GM18520 (cell line): ENCODE data around the gene OPN1MW2.
"Not testable (repeated sequence)": the region's sequence is repeated elsewhere in the genome, so short reads cannot be mapped to it uniquely, and the experiment has no call there.

Source experiments
- ATAC-seq: cut with Tn5 transposase; IDR thresholded peaks from one replicate; pipeline ENCODE4 v1.9.1; 2021; ENCODE audit not compliant: unreplicated experiment

The OPN1MW2 gene

GRCh38 chrX:154219456-154219855 is at the start of gene OPN1MW2:
OPN1MW2 (plus strand) TSS chrX:154219756; CDS start chrX:154219816, 60 bp downstream.
- ATAC-seq, result not testable (repeated sequence)

- not testable (repeated sequence) for ATAC-seq
Observed at GRCh38 chrX:154172535-154172943, 47.0 kb upstream of the OPN1MW2 start.

- ATAC-seq, result not testable (repeated sequence)
Observed at GRCh38 chrX:154174356-154174755, 45.2 kb upstream of the OPN1MW2 start.

GRCh38 chrX:154182296-154182695 is 37.3 kb upstream of the OPN1MW2 start, which contains the start of gene OPN1MW:
OPN1MW (plus strand) TSS chrX:154182596; CDS start chrX:154182678, 82 bp downstream.
- ATAC-seq, result not testable (repeated sequence)

GRCh38 chrX:154183794-154184193 is 35.8 kb upstream of the OPN1MW2 start:
- ATAC-seq, result not testable (repeated sequence)

- not testable (repeated sequence) for ATAC-seq
Observed at GRCh38 chrX:154192846-154193245, 26.7 kb upstream of the OPN1MW2 start.

- not testable (repeated sequence) for ATAC-seq
Observed at GRCh38 chrX:154194316-154194715, 25.2 kb upstream of the OPN1MW2 start.

- ATAC-seq, result not testable (repeated sequence)
Observed at GRCh38 chrX:154196466-154196865, 23.1 kb upstream of the OPN1MW2 start.

- peak; percentile 77 for ATAC-seq
Observed at GRCh38 chrX:154209670-154210418, 9.7 kb upstream of the OPN1MW2 start.

- not testable (repeated sequence) for ATAC-seq
Observed at GRCh38 chrX:154211057-154211456, 8.5 kb upstream of the OPN1MW2 start.

GRCh38 chrX:154211499-154211898 is 8.1 kb upstream of the OPN1MW2 start:
- ATAC-seq, result not testable (repeated sequence)

- ATAC-seq, result not testable (repeated sequence)
Observed at GRCh38 chrX:154225292-154225691, 5.7 kb downstream of the OPN1MW2 start.

- ATAC-seq, result not testable (repeated sequence)
Observed at GRCh38 chrX:154226706-154227105, 7.2 kb downstream of the OPN1MW2 start.

- ATAC-seq, result not testable (repeated sequence)
Observed at GRCh38 chrX:154231443-154231842, 11.9 kb downstream of the OPN1MW2 start.

GRCh38 chrX:154233620-154234019 is 14.1 kb downstream of the OPN1MW2 start:
- ATAC-seq, result not testable (repeated sequence)

- ATAC-seq, result not testable (repeated sequence)
Observed at GRCh38 chrX:154238939-154239559, 19.5 kb downstream of the OPN1MW2 start.

- not testable (repeated sequence) for ATAC-seq
Observed at GRCh38 chrX:154239982-154240503, 20.5 kb downstream of the OPN1MW2 start.

- peak; percentile 87 for ATAC-seq
Observed at GRCh38 chrX:154247377-154248045, 28.0 kb downstream of the OPN1MW2 start.

- not testable (repeated sequence) for ATAC-seq
Observed at GRCh38 chrX:154248076-154248475, 28.5 kb downstream of the OPN1MW2 start.

- ATAC-seq, result not testable (repeated sequence)
Observed at GRCh38 chrX:154257282-154257681, 37.7 kb downstream of the OPN1MW2 start, which contains the start of gene OPN1MW3. OPN1MW3 (plus strand) TSS chrX:154257582; CDS start chrX:154257620, 38 bp downstream.

- not testable (repeated sequence) for ATAC-seq
Observed at GRCh38 chrX:154258711-154259110, 39.2 kb downstream of the OPN1MW2 start.
